ENCODE data around the gene NOTCH1. TPM values are rescaled to one million over a fixed set of nuclear protein-coding genes. Genes with fewer than 3 reads are reported as not detected.

NOTCH1 gene
- total RNA-seq, 2 donors from 2014 or later, result 49.3 to 99.4 TPM

DNA sequence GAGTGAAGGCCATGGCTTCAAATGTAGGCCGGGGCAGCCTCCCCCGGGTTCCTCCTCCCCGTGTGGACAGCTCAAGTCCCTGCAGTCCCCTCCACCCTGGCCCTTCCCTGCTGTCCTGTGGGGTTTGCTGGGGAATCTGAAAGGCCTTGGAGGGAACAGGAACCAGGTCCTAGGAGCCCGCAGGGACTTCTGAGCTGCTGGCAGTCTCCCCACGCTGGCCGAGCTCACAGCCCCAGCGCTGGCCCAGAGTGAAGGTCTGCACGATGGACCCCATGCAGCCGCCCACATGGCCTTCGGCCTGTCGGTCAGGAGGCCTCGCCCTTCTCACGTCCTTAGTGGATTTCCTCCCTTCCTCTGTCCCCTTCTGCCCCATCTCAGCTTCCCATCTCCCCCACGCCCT is 25.7 kb upstream of the NOTCH1 start:
- no peak overlapping the region for H3K4me3 ChIP-seq
- no peaks in the 10 kb centered on the region for H3K9me3 ChIP-seq
- DNase-seq, result no peak
- H3K27me3 ChIP-seq, result no peaks in the 10 kb centered on the region
- TF ChIP-seq, protein P1, sequence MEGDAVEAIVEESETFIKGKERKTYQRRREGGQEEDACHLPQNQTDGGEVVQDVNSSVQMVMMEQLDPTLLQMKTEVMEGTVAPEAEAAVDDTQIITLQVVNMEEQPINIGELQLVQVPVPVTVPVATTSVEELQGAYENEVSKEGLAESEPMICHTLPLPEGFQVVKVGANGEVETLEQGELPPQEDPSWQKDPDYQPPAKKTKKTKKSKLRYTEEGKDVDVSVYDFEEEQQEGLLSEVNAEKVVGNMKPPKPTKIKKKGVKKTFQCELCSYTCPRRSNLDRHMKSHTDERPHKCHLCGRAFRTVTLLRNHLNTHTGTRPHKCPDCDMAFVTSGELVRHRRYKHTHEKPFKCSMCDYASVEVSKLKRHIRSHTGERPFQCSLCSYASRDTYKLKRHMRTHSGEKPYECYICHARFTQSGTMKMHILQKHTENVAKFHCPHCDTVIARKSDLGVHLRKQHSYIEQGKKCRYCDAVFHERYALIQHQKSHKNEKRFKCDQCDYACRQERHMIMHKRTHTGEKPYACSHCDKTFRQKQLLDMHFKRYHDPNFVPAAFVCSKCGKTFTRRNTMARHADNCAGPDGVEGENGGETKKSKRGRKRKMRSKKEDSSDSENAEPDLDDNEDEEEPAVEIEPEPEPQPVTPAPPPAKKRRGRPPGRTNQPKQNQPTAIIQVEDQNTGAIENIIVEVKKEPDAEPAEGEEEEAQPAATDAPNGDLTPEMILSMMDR (IDR thresholded peaks at IDR 0.05), result no peak
- no peaks in the 10 kb centered on the region for H3K4me1 ChIP-seq
- intact Hi-C loops (cut with DNase I), result no loop called here
- no peak overlapping the region for H3K9ac ChIP-seq (ENCODE audit: low read depth in 2 of 2, low read length in 2 of 2)
- H3K27ac ChIP-seq, result no peak overlapping the region
- H3K36me3 ChIP-seq, result no peaks in the 10 kb centered on the region

DNA sequence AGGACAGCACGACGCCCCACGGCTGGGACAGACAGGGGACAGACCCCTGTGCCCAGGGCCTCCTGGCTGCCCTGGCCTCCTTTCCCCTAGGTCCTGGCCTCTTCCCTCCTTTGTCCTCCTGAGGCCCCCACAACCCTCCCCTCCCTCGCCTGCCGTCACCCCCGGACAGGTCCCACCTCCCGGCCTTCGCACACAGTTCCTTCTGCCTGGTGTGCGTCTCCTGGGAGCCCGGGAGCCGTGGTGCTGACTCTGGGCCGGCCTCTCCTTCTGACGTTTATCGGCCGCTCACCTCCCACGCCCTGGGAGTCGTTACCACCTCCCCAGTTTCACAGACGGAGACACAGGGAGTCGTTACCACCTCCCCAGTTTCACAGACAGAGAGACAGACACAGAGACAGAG is 25.1 kb upstream of the NOTCH1 start:
- no peaks in the 10 kb centered on the region for H3K4me1 ChIP-seq
- no peaks in the 10 kb centered on the region for H3K36me3 ChIP-seq
- DNase-seq, result no peak
- intact Hi-C loops (cut with DNase I), result no loop called here
- no peaks in the 10 kb centered on the region for H3K27me3 ChIP-seq
- no peaks in the 10 kb centered on the region for H3K9me3 ChIP-seq
- TF ChIP-seq, protein P1 (IDR thresholded peaks at IDR 0.05), result no peak
- H3K4me3 ChIP-seq, result no peak overlapping the region
- H3K27ac ChIP-seq, result no peak overlapping the region
- H3K9ac ChIP-seq (ENCODE audit: low read depth in 2 of 2, low read length in 2 of 2), result no peak overlapping the region

GRCh38 chr9:136570191-136570845 is 24.5 kb upstream of the NOTCH1 start:
- Histone ChIP-seq H3K27me3 (no peaks in the 10 kb centered on the region), H3K4me3 (no peak overlapping the region), H3K4me1 (no peaks in the 10 kb centered on the region), H3K36me3 (no peaks in the 10 kb centered on the region), H3K27ac (no peak overlapping the region), H3K9ac (ENCODE audit: low read depth in 2 of 2, low read length in 2 of 2) (no peak overlapping the region), H3K9me3 (no peaks in the 10 kb centered on the region)
- DNase-seq, result no peak
- TF ChIP-seq, protein P1 (IDR thresholded peaks at IDR 0.05), result no peak
- intact Hi-C loops (cut with DNase I), result no loop called here

DNA sequence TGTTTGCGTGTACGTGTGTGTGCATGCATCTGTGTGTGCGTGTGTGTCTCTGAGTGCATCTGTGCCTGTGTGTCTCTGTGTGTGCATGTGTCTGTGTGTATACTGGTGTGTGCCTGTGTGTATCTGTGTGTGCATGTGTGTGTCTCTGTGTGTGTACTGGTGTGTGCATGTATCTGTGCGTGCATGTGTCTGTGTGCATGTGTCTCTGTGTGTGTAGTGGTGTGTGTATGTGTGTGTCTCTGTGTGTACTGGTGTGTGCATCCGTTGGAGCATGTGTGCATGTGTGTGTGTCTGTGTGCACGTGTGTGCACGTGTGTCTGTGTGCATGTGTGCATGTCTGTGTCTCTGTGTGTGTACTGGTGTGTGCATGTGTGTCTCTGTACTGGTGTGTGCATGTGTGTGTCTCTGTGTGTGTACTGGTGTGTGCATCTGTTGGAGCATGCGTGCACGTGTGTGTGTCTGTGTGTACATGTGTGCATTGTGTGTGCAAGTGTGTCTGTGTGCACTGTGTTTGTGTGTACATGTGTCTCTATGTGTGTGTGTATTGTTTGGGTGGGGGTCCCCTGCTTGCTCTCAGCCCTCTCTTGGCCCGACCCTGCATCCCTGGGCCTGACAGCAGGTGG is 23.8 kb upstream of the NOTCH1 start:
- Histone ChIP-seq H3K27ac (no peak overlapping the region), H3K36me3 (no peaks in the 10 kb centered on the region), H3K4me3 (no peak overlapping the region), H3K4me1 (no peaks in the 10 kb centered on the region), H3K27me3 (no peaks in the 10 kb centered on the region), H3K9me3 (no peaks in the 10 kb centered on the region), H3K9ac (ENCODE audit: low read depth in 2 of 2, low read length in 2 of 2) (no peak overlapping the region)
- TF ChIP-seq, protein P1 (IDR thresholded peaks at IDR 0.05), result no peak
- intact Hi-C loops (cut with DNase I), result no loop called here
- DNase-seq, result no peak

GRCh38 chr9:136568288-136569081 is 22.6 kb upstream of the NOTCH1 start:
- peak overlapping the region; percentile 55 for H3K27ac ChIP-seq
- no peaks in the 10 kb centered on the region for H3K4me1 ChIP-seq
- DNase-seq, result no peak
- H3K4me3 ChIP-seq, result no peak overlapping the region
- H3K9me3 ChIP-seq, result no peaks in the 10 kb centered on the region
- H3K27me3 ChIP-seq, result no peaks in the 10 kb centered on the region
- no peak overlapping the region for H3K9ac ChIP-seq (ENCODE audit: low read depth in 2 of 2, low read length in 2 of 2)
- no peaks in the 10 kb centered on the region for H3K36me3 ChIP-seq
- intact Hi-C loops (cut with DNase I), result no loop called here
- TF ChIP-seq, protein P1 (IDR thresholded peaks at IDR 0.05), result no peak

Data from colonic mucosa (tissue), 4 donors.